Neural cell (in vitro differentiated cells): Measurements from ENCODE around the gene CLEC4M.

Source experiments
- EP300 ChIP-seq: fragments of 450-650 bp; conservative IDR thresholded peaks from 2 replicates; pipeline ENCODE4 v1.6.1; 2014; ENCODE audit warnings: antibody characterized with exemption, mild to moderate bottlenecking, moderate library complexity; ENCODE audit not compliant: poor library complexity, severe bottlenecking
- EZH2 ChIP-seq: fragments of 200-600, 300-800 bp; shearing (Covaris generic), sonication (generic); IDR thresholded peaks from 2 replicates; pipeline ENCODE4 v1.6.1; 2014; ENCODE audit warnings: antibody characterized with exemption, low read length, borderline replicate concordance, mild to moderate bottlenecking; ENCODE audit not compliant: insufficient read depth, poor library complexity, severe bottlenecking
- MXI1 ChIP-seq: fragments of 450-650 bp; conservative IDR thresholded peaks from 2 replicates; pipeline ENCODE4 v1.6.1; 2014; ENCODE audit warnings: antibody characterized with exemption, mild to moderate bottlenecking; ENCODE audit not compliant: poor library complexity, severe bottlenecking
- POLR2AphosphoS5 ChIP-seq: IDR thresholded peaks from 2 replicates; pipeline ENCODE4 v1.6.1; 2012
- RAD21 ChIP-seq: fragments of 450-650 bp; conservative IDR thresholded peaks from 2 replicates; pipeline ENCODE4 v1.6.1; 2014; ENCODE audit warnings: antibody characterized with exemption, mild to moderate bottlenecking, moderate library complexity
- SMC3 ChIP-seq: fragments of 450-650 bp; conservative IDR thresholded peaks from 2 replicates; pipeline ENCODE4 v1.6.1; 2014; ENCODE audit warnings: antibody characterized with exemption, mild to moderate bottlenecking, moderate library complexity; ENCODE audit not compliant: poor library complexity
- TF ChIP-seq, protein P1 (sequence below): fragments of 450-650 bp; IDR thresholded peaks from 2 replicates; pipeline ENCODE4 v1.5.1; 2014; ENCODE audit warnings: antibody characterized with exemption, mild to moderate bottlenecking, moderate library complexity; ENCODE audit not compliant: poor library complexity, severe bottlenecking

DNA sequence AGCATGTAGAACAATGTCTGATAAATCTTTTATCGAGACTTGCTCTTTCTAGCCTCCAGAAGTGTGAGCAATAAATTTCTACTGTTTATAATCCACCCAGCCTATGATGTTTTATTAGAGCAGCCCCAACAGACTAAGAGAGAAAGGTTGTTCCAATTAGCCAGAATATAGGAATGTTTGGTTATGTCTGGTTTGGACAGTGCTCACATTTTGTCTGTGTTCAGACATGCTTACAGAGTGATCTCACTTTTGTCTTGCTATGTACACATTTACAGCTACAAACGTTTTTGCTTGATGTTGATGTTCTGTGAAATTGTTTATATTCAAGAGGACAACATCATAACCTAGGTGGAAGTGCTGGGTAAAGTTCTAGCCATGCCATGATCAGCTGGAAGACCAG, 48.9 kb downstream of the CLEC4M start:
- TF ChIP-seq, protein P1, sequence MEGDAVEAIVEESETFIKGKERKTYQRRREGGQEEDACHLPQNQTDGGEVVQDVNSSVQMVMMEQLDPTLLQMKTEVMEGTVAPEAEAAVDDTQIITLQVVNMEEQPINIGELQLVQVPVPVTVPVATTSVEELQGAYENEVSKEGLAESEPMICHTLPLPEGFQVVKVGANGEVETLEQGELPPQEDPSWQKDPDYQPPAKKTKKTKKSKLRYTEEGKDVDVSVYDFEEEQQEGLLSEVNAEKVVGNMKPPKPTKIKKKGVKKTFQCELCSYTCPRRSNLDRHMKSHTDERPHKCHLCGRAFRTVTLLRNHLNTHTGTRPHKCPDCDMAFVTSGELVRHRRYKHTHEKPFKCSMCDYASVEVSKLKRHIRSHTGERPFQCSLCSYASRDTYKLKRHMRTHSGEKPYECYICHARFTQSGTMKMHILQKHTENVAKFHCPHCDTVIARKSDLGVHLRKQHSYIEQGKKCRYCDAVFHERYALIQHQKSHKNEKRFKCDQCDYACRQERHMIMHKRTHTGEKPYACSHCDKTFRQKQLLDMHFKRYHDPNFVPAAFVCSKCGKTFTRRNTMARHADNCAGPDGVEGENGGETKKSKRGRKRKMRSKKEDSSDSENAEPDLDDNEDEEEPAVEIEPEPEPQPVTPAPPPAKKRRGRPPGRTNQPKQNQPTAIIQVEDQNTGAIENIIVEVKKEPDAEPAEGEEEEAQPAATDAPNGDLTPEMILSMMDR: no peak
- TF ChIP-seq RAD21 (no peak), EZH2 (no peak), EP300 (no peak), POLR2AphosphoS5 (no peak), MXI1 (no peak), SMC3 (no peak)
